ENCODE measurements around the gene HIPK4.
"Not testable (repeated sequence)": the region's sequence is repeated elsewhere in the genome, so short reads cannot be mapped to it uniquely, and the experiment has no call there.

HIPK4 gene

DNA sequence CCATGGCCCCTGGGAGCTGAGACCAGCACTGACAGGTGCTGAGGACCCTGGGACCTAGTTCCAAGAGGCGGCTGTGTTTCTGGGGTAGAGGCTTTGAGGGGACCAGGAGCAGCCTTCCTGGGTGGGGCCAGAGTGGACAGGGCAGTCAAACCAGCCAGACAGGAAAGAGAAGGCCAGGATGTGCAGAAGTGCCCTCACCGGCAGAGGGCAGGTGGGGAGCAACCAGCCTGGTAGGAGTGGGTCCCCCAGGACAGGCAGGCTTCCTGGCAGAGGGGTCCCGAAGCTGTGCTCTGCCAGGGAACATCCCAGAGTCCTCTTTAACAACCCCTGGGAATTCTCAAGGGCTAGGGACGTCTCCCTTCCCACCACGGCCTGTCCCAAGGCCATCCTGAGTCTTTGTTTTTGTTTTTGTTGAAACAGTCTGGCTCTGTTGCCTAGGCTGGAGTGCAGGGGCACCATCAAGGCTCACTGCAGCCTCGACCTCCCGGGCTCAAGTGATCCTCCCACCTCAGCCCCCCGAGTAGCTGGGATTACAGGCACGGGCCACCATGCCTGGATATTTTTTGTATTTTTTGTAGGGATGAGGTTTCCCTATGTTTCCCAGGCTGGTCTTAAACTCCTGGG is 3.0 kb upstream of the HIPK4 start:
- DNase-seq (ENCODE audit: low read depth in 2 of 2), result no peak

- no peak for DNase-seq (ENCODE audit: low read depth in 2 of 2)
These were observed 2.1 kb upstream of the HIPK4 start for GRCh38 chr19:40392123-40392522.

DNA sequence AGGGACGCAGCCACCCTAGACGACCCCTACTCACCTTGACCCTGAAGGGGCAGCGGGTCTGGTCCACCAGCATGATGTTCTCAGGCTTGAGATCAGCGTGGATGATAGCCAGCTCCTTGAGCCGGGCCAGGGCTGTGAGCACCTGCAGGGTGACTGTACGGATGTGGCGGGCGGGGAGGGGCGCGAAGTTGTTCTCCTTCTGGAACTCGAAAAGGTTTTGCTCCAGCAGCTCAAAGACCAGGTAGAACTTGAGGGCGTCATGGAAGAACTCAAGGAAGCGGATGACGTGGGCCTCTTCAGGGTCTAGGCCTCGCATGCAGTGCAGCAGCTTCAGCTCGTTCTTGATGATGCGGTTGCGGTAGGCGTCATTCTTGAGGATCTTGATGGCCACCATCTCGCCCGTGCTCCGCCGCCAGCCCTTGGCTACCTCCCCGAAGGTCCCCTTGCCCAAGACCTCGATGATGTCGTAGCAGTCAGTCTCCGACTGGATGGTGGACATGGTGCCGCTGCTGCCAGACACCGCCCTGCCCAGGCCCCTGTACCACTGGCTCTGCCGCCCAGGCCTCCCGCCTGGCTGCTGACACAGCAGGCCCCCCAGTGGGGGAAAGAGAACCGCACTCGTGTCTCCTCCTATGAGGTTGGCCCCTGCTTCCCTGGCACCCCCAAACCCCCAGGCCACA is 437 bp downstream of the HIPK4 start:
- no peak for DNase-seq (ENCODE audit: low read depth in 2 of 2)

DNA sequence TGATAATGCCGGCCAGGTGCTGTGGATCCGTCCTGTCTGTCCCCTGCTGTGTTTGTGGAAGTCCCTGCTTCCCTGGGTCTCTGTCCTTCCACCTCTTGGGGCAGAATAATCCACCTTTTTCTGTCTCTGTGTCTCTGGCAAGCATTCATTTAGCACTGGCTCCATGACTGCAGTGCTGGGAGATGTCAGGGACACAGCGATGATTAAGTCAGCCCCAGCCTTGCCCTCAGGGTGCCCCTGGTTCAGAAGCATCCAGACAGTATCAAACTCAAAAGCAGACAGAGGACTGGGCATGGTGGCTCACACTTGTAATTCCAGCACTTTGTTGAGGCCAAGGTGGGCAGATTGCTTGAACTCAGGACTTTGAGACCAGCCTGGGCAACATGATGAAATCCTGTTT is 1.5 kb downstream of the HIPK4 start:
- no peak for DNase-seq (ENCODE audit: low read depth in 2 of 2)

DNA sequence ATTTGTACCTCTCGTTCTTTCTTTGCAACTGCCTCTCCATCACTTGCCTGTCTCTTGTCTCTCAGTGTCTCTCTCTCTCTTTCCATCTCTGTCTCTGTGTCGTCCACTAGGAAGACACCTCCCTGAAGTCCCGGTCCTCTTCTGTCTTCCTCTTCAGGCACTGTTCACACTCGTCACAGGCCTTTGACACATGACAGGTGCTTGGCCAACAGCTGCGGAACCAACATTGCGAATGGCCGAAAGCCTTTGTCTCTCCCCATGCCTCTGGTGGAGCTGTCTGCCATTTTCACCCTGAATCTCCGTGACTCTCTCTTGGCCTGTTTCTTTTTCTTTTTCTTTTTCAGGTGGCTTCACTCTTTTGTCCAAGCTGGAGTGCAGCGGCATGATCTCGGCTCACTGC is 2.8 kb downstream of the HIPK4 start:
- no peak for DNase-seq (ENCODE audit: low read depth in 2 of 2)

- DNase-seq (ENCODE audit: low read depth in 2 of 2), result no peak
These were observed 6.2 kb downstream of the HIPK4 start for GRCh38 chr19:40383668-40384248.

- DNase-seq (ENCODE audit: low read depth in 2 of 2), result no peak
These were observed 8.7 kb downstream of the HIPK4 start for GRCh38 chr19:40381321-40381720.

GRCh38 chr19:40380199-40381037 is 9.6 kb downstream of the HIPK4 start:
- no peak for DNase-seq (ENCODE audit: low read depth in 2 of 2)

- DNase-seq (ENCODE audit: low read depth in 2 of 2), result no peak
These were observed 10.4 kb downstream of the HIPK4 start for GRCh38 chr19:40379446-40380198.

DNA sequence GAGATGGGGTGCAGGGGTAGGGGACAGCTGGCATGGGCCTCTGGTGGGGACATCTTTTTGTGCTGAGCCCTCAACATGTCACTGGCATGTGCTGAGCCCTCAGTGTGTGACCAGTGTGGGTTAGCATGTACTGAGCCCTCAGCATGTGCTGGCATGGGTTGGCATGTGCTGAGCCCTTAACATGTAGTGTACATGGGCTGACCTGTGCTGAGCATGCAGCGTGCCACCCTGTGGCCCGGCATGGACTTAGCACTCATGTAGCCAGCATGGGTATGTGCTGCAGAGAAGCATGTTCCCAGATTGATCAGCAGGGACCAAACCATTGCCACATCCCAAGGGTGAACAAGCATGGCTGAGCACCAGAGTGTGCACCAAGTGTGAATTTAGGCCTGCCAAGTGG is 11.5 kb downstream of the HIPK4 start:
- no peak for DNase-seq (ENCODE audit: low read depth in 2 of 2)

GRCh38 chr19:40377876-40378385 is 12.1 kb downstream of the HIPK4 start:
- DNase-seq (ENCODE audit: low read depth in 2 of 2), result no peak

DNA sequence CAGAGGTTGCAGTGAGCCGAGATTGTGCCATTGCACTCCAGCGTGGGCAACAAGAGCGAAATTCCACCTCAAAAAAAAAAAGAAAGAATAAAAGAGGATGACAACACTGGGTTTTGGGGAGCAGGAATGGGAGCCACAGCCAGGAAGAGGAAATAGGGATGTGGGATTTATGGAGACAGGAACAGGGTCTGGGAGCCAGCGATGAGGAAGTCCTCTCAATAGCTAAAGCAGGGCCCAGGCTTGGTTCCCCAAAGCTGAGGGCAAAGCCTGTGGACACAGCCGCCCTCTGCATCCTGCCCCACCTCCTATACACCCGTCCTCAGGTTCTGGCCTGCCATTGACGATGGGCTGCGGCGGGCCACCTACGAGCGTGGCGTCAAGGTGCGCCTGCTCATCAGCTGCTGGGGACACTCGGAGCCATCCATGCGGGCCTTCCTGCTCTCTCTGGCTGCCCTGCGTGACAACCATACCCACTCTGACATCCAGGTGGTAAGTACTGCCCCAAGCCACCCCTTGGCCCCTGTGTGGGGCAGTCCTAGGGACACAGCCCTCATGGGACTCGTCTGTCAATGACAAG is 13.6 kb downstream of the HIPK4 start:
- no peak for DNase-seq (ENCODE audit: low read depth in 2 of 2)

DNA sequence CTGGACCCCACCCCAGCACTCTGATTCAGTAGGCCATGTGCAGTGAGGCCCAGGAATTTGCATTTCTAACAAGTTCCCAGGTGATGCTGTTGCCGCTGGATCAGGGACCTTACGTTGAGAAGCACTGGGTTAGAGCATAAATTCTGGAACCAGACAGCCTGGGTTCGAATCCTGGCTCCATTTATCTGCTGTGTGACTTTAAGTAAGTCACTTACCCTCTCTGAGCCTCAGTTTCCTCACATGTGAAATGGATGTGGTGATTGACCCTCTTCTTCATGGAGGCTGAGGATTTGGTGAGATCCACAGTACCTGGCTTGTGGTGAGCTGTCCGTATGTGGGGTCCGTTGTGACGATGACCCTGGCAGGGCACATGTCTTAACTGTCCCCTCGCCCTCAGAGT is 15.9 kb downstream of the HIPK4 start:
- no peak for DNase-seq (ENCODE audit: low read depth in 2 of 2)

GRCh38 chr19:40371802-40372122 is 18.2 kb downstream of the HIPK4 start:
- DNase-seq (ENCODE audit: low read depth in 2 of 2), result no peak

DNA sequence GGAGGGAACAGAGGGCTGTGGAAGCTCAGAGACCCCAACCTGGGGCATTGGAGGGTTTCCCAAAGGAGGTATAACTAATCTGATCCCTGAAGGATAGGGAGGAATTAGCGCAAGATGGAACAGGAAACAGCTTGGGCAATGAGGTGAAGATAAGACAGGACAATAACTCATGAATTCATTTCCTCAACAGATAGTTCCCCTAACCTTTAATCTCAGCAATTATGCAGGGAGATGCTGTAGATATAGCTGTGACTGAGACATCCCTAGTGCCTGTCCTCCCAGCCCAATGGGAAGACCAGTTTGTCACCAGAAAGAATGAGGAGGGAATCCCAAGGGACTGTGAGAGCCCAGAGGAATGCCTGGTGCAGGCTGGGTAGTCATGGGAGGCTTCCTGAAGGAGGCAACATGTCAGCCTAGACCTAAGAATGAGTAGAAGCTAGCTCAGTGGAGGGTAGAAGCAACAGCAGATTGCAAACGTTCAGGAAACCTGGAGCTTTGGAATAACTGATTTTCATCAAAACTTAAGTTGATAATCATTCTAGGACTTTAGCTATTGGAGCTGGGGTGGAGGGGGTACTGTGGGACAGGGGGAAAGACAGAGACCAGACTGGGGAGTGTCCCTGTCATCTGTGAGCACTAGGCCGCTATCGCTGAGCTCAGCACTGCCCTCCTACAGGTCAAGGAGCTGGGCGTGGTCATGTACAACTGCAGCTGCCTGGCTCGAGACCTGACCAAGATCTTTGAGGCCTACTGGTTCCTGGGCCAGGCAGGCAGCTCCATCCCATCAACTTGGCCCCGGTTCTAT is 18.8 kb downstream of the HIPK4 start:
- no peak for DNase-seq (ENCODE audit: low read depth in 2 of 2)

DNA sequence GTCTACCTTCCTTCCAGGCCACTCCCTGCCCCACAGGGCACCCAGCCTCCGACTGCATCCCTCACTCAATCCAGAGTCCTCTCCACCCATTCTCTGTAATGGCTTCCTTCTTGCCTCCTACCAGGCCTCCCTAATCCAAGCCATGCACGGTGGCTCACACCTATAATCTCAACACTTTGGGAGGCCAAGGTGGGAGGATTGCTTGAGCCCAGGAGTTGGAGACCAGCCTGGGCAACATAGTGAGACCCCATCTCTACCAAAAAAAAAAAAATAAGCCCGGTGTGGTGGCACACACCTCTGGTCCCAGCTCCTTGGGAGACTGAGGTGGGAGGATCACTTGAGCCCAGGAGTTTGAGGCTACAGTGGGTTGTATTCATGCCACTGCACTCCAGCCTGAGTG is 19.7 kb downstream of the HIPK4 start:
- not testable (repeated sequence) for DNase-seq (ENCODE audit: low read depth in 2 of 2)

DNA sequence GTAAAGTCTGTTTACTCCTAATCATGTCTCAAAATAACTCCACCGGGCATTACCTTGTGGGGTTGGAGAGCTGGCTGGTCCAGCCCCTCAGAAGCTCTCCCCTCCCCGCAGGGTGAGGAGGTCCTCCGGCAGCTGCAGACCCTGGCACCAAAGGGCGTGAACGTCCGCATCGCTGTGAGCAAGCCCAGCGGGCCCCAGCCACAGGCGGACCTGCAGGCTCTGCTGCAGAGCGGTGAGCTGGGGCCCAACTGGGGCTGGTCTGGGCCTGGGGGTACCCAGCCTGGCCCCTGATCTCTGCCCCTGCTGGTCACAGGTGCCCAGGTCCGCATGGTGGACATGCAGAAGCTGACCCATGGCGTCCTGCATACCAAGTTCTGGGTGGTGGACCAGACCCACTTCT is 20.2 kb downstream of the HIPK4 start:
- no peak for DNase-seq (ENCODE audit: low read depth in 2 of 2)

DNA sequence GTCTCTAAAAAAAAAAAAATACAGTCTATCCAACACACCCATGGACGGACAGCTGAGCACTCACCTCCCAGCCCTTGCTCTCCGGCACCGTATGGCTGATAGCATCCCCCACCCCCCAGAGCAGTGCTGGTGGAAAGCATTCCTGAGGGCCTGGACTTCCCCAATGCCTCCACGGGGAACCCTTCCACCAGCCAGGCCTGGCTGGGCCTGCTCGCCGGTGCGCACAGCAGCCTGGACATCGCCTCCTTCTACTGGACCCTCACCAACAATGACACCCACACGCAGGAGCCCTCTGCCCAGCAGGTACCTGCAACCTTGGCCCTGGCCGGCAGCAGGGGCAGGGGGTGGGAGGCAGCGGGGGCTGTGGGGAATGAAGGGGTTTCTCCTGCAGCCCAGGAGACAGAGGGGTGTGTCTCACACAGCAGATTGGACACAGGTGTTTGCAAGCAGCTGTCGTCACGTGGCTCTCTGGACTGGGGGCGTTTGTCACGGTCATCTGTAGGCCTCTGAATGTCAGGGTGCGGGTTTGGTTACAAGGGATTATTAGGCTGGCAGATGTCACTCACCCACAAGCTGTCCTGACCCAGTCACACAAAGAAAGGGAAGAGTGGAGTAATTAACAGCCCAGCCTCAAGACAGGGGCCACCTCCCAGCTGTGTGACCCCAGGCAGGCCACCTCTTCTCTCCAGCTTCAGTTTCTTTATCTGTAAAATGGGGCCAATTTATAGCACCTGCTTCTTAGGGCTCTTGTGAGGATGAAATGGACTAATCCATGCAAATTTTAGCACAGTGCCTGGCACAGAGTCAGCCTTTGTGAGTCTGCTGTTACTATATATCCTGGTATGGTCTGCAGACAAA is 22.2 kb downstream of the HIPK4 start:
- DNase-seq (ENCODE audit: low read depth in 2 of 2), result no peak

DNA sequence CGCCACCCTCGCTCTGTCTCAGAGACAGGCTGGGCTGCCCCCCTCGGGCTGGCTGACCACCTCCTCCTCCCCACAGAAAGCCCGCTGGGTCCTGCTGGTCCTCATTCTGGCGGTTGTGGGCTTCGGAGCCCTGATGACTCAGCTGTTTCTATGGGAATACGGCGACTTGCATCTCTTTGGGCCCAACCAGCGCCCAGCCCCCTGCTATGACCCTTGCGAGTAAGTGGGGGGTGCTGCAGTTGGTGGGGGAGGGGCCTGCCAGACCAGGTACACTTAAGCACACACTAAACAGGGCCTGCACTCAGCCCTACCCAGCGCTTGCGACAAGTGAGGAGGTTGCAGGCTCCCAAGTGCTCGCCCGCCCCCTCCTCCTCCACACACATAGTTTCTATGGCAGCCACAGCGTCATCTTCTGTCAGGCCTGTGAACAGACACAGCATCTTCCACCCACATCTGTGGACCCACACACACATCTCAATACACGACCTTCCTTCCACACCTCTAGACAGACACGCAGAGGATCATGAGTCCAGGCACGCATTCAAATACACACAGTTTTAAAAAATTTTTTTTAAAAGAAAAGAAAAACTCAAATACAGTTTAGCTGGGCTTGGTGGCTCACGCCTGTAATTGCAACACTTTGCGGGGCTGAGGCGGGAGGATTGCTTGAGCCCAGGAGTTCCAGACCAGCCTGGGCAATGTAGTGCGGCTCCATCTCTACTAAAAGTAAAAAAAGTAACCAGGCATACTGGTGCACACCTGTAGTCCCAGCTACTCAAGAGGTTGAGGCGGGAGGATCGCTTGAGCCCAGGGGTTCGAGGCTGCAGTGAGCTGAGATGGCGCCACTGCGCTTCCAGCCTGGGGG is 23.1 kb downstream of the HIPK4 start:
- DNase-seq (ENCODE audit: low read depth in 2 of 2), result no peak
